ENCODE measurements around the gene TEX19. TPM values are rescaled to one million over a fixed set of nuclear protein-coding genes. Genes with fewer than 3 reads are reported as not detected.
"Not testable (repeated sequence)": the region's sequence is repeated elsewhere in the genome, so short reads cannot be mapped to it uniquely, and the experiment has no call there.

Gene TEX19
- total RNA-seq, 2 experiments from 2014 or later: not detected

GRCh38 chr17:82366749-82367148 is 7.7 kb downstream of the TEX19 start:
- H3K4me1 Mint-ChIP-seq: peaks cover 6% of the 10 kb centered on the region

GRCh38 chr17:82367724-82368524 is 8.9 kb downstream of the TEX19 start:
- Mint-ChIP-seq H3K4me1 (peaks cover 7% of the 10 kb centered on the region), H3K36me3 (peaks cover under 1% of the 10 kb centered on the region), H3K9me3 (no peaks in the 10 kb centered on the region), H3K4me3 (no peak overlapping the region), H3K27me3 (peaks cover 38% of the 10 kb centered on the region), H3K27ac (no peak overlapping the region)
- POLR2A ChIA-PET: no interaction called here
- ATAC-seq (ENCODE audit: low read depth) (no peak), DNase-seq (no peak)

More at GRCh38 chr17:82366749-82367148, 7.7 kb downstream of the TEX19 start:
- no peak for ATAC-seq (ENCODE audit: low read depth)
- Mint-ChIP-seq H3K27me3 (peaks cover 31% of the 10 kb centered on the region), H3K36me3 (no peaks in the 10 kb centered on the region), H3K4me3 (no peak overlapping the region), H3K9me3 (no peaks in the 10 kb centered on the region), H3K27ac (no peak overlapping the region)
- POLR2A ChIA-PET: no interaction called here
- DNase-seq: no peak

GRCh38 chr17:82369211-82369610 is 10.2 kb downstream of the TEX19 start:
- Mint-ChIP-seq H3K27me3 (peaks cover 47% of the 10 kb centered on the region), H3K9me3 (no peaks in the 10 kb centered on the region), H3K36me3 (peaks cover 2% of the 10 kb centered on the region), H3K4me3 (no peak overlapping the region), H3K27ac (no peak overlapping the region), H3K4me1 (peaks cover 8% of the 10 kb centered on the region)
- DNase-seq: no peak
- ATAC-seq (ENCODE audit: low read depth): no peak
- POLR2A ChIA-PET: no interaction called here

- POLR2A ChIA-PET: interaction anchor here (0.6 to 1.3 kb wide), 3 partner anchors 9 to 344 kb away, joined by 3 to 4 read pairs (median 3); no protein-coding TSS in a partner anchor
- DNase-seq (no peak), ATAC-seq (ENCODE audit: low read depth) (peak; percentile 48)
- Mint-ChIP-seq H3K27me3 (peaks cover 47% of the 10 kb centered on the region), H3K27ac (no peak overlapping the region), H3K9me3 (no peaks in the 10 kb centered on the region), H3K36me3 (peaks cover 2% of the 10 kb centered on the region), H3K4me3 (peak overlapping the region; percentile 76), H3K4me1 (peaks cover 8% of the 10 kb centered on the region)
Measured at GRCh38 chr17:82370471-82371332, 11.7 kb downstream of the TEX19 start.

GRCh38 chr17:82371333-82372248 is 12.5 kb downstream of the TEX19 start, which contains the start of gene UTS2R:
Gene UTS2R, plus strand, starts transcription at chr17:82371765. Its CDS starts 2,560 bp downstream, at chr17:82374325.
- ATAC-seq (ENCODE audit: low read depth) (no peak), DNase-seq (no peak)
- POLR2A ChIA-PET: interaction anchor here (0.8 kb wide), 1 partner anchor 125 kb away, joined by 4 read pairs; no protein-coding TSS in a partner anchor
- peak within 1 kb of the TSS; percentile 76 for H3K4me3 Mint-ChIP-seq
- peaks cover 8% of the 10 kb centered on the region for H3K4me1 Mint-ChIP-seq
- peaks cover 49% of the 10 kb centered on the region for H3K27me3 Mint-ChIP-seq
- H3K36me3 Mint-ChIP-seq: peaks cover 2% of the 10 kb centered on the region
- no peak within 1 kb of the TSS for H3K27ac Mint-ChIP-seq
- no peaks in the 10 kb centered on the region for H3K9me3 Mint-ChIP-seq

GRCh38 chr17:82372249-82373071 is 13.4 kb downstream of the TEX19 start:
- H3K27me3 Mint-ChIP-seq: peaks cover 44% of the 10 kb centered on the region
- peak overlapping the region; percentile 22 for H3K4me3 Mint-ChIP-seq

GRCh38 chr17:82373072-82373452 is 14.0 kb downstream of the TEX19 start:
- not testable (repeated sequence) for H3K4me1 Mint-ChIP-seq; H3K36me3 Mint-ChIP-seq; H3K4me3 Mint-ChIP-seq; ATAC-seq (ENCODE audit: low read depth); DNase-seq; H3K27ac Mint-ChIP-seq; H3K9me3 Mint-ChIP-seq
- H3K27me3 Mint-ChIP-seq: peaks cover 48% of the 10 kb centered on the region
- POLR2A ChIA-PET: interaction anchor here (0.6 kb wide), 1 partner anchor 28 kb away, joined by 3 read pairs; no protein-coding TSS in a partner anchor

More at GRCh38 chr17:82372249-82373071, 13.4 kb downstream of the TEX19 start:
- H3K4me1 Mint-ChIP-seq: peaks cover 8% of the 10 kb centered on the region
- H3K36me3 Mint-ChIP-seq: peaks cover 2% of the 10 kb centered on the region
- H3K9me3 Mint-ChIP-seq: no peaks in the 10 kb centered on the region
- POLR2A ChIA-PET: interaction anchor here (0.6 kb wide), 1 partner anchor 28 kb away, joined by 3 read pairs; no protein-coding TSS in a partner anchor
- DNase-seq: no peak
- no peak for ATAC-seq (ENCODE audit: low read depth)
- H3K27ac Mint-ChIP-seq: no peak overlapping the region

- Mint-ChIP-seq H3K4me1 (peaks cover 8% of the 10 kb centered on the region), H3K9me3 (no peaks in the 10 kb centered on the region), H3K4me3 (no peak overlapping the region), H3K27me3 (peaks cover 51% of the 10 kb centered on the region), H3K36me3 (peaks cover 2% of the 10 kb centered on the region), H3K27ac (no peak overlapping the region)
- ATAC-seq (ENCODE audit: low read depth) (no peak), DNase-seq (no peak)
- POLR2A ChIA-PET: interaction anchor here (0.8 kb wide), 1 partner anchor 129 kb away, joined by 3 read pairs; no protein-coding TSS in a partner anchor
Measured at GRCh38 chr17:82373731-82374625, 14.9 kb downstream of the TEX19 start.

- H3K36me3 Mint-ChIP-seq: peaks cover 2% of the 10 kb centered on the region
- H3K27me3 Mint-ChIP-seq: peaks cover 46% of the 10 kb centered on the region
- no peak overlapping the region for H3K4me3 Mint-ChIP-seq
- no peaks in the 10 kb centered on the region for H3K9me3 Mint-ChIP-seq
- H3K4me1 Mint-ChIP-seq: peaks cover 8% of the 10 kb centered on the region
- H3K27ac Mint-ChIP-seq: no peak overlapping the region
- no peak for DNase-seq
- no peak for ATAC-seq (ENCODE audit: low read depth)
- POLR2A ChIA-PET: no interaction called here
Measured at GRCh38 chr17:82374626-82375331, 15.7 kb downstream of the TEX19 start.

GRCh38 chr17:82375359-82376041 is 16.5 kb downstream of the TEX19 start:
- Mint-ChIP-seq H3K27me3 (peaks cover 45% of the 10 kb centered on the region), H3K4me3 (no peak overlapping the region), H3K27ac (no peak overlapping the region), H3K36me3 (peaks cover 2% of the 10 kb centered on the region), H3K9me3 (no peaks in the 10 kb centered on the region), H3K4me1 (peaks cover 6% of the 10 kb centered on the region)
- ATAC-seq (ENCODE audit: low read depth) (no peak), DNase-seq (no peak)
- POLR2A ChIA-PET: no interaction called here

Data from activated naive CD8-positive, alpha-beta T cell treated with anti-CD3 and anti-CD28 coated beads, Interleukin-2, amount 10 ng/mL, durations not matched to agents 7 days and 5 days (primary cell).